HG02981 (cell line): ENCODE measurements around the gene TBC1D14.
"Not testable (repeated sequence)": the region's sequence is repeated elsewhere in the genome, so short reads cannot be mapped to it uniquely, and the experiment has no call there.

Source experiments
- ATAC-seq: cut with Tn5 transposase; IDR thresholded peaks from one replicate; pipeline ENCODE4 v1.9.1; 2021; ENCODE audit warnings: mild to moderate bottlenecking, moderate library complexity; ENCODE audit not compliant: unreplicated experiment

Gene TBC1D14

DNA sequence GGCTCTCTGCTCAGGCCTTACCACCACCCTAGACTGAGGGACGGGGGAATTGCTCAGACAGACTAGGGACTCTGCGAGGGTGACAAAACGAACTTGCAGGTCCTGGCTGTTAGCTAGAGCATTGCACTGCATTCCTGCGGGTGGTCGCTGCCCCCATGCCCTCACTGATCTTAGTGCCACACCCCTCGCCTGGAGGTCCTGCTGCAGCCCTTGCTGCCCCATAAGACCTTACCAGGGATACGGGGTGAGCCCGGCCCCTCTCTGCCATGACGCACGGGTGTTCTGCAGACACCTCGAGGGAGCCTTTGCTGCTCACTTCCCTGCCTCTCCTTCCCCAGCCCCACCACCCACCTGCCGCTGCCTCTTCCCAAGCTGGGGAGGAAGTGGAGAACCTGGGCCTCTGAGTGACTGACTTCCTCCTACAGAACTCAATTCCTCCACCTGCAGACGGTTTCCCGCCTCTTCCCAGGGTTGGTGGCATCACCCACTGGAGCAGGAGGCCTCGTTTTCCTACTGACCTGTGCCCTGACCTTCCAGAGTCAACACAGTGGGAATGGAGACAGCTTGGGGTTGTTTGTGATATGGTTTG lies 19.8 kb upstream of the TBC1D14 start:
- ATAC-seq = no peak

DNA sequence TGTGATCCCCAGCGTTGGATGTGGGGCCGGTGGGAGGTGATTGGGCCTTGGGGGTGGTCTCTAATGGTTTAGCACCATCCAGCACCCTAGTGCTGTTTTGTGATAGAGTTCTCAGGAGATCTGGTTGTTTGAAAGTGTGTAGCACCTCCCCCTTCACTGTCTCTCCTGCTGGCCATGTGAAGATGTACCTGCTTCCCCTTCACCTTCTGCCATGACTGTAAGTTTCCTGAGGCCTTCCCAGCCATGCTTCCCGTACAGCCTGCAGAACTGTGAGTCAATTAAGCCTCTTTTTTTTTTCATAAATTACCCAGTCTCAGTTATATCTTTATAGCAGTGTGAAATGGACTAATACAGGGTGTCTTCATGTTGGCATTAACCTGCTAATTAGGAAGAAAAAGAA lies 19.3 kb upstream of the TBC1D14 start:
- ATAC-seq = no peak

- ATAC-seq = not testable (repeated sequence)
Observed at GRCh38 chr4:6890971-6891370, 18.7 kb upstream of the TBC1D14 start.

DNA sequence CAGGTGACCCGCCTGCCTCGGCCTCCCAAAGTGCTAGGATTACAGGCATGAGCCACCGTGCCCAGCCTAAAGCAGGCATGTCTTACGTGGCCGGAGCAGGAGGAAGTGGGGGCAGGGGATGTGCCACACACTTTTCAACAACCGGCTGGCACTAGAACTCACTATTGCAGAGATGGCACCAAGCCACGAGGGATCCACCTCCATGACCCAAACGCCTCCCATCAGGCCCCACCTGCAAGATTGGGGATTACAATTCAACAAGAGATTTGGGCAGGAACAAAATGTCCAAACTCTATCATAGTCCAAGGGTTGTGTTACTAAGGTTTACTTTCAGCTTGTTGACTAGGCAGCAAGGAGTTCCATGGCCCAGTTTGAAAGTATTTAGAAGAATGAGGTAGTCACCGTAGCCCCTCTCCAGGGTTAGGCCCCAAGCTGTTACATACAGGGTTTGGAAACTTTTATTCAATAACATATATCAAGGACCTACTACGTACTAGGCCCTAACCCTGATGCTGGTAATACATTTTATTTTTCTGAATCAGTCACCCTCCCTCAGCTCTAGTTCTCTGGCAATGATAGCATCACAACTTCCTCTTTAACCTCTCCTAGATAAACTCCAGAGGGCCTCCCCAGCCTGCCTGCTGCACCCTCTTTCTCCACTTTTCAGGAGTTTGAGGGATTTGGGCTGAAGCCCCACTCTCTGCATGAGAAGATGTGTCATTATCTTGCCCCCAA lies 18.0 kb upstream of the TBC1D14 start:
- ATAC-seq = no peak

- no peak for ATAC-seq
Observed at GRCh38 chr4:6892190-6892908, 17.3 kb upstream of the TBC1D14 start.

- ATAC-seq = no peak
Observed at GRCh38 chr4:6892909-6893202, 16.8 kb upstream of the TBC1D14 start.

DNA sequence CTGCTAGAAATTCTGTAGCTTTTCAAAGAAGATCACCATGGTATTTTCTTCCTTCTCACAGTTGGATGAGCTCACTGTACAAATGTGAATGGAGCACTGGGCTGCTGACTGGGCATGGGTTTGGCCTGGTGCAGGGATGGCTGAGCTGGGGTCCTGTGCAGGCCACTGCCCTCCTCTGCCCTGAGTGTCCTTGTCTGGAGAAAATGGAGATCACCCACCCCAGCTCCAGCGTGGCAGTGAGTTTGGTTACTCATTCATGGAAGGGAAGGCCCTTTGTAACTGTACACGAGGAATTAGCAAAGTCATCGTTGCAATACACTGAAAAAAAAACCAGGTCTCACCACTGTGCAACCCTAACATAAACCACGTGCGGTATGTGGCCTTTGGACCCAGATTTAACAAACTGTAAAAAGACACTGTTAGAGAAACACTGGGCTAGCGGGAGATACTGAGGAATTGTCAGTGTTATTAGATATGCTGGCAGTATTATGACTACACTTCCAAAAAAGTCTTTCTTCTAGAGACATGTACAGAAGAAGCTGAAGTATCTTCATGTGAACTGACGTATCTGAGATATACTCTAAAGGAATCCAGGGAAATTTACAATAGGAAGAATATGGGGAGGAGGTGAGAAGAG lies 16.1 kb upstream of the TBC1D14 start:
- no peak for ATAC-seq

- ATAC-seq = no peak
Observed at GRCh38 chr4:6894086-6894478, 15.5 kb upstream of the TBC1D14 start.

GRCh38 chr4:6894528-6895498 lies 14.8 kb upstream of the TBC1D14 start:
- no peak for ATAC-seq

GRCh38 chr4:6896035-6896434 lies 13.6 kb upstream of the TBC1D14 start:
- ATAC-seq = no peak

- no peak for ATAC-seq
Observed at GRCh38 chr4:6898763-6899162, 10.9 kb upstream of the TBC1D14 start.

- ATAC-seq = no peak
Observed at GRCh38 chr4:6900181-6900812, 9.3 kb upstream of the TBC1D14 start.

DNA sequence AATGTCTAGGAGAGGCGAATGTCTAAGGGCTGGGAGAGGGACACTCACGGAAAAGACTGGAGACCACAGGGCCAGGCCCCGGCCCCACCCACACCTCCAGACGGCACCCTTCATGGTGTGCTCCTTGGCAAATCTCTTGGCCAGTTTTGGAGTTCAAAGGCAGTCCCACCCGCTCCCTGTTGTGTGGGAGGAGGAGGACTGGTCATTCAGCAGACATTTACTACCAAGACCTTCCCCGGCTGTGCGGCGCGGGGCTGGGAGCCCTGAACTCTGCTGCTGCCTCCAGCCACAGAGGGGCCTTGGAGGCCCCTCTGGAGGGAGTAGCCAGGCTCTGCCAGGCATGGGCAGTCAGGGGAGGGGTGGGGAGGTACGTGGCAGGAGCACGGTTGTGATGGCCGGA lies 8.7 kb upstream of the TBC1D14 start:
- no peak for ATAC-seq

GRCh38 chr4:6901669-6902317 lies 7.8 kb upstream of the TBC1D14 start:
- no peak for ATAC-seq

DNA sequence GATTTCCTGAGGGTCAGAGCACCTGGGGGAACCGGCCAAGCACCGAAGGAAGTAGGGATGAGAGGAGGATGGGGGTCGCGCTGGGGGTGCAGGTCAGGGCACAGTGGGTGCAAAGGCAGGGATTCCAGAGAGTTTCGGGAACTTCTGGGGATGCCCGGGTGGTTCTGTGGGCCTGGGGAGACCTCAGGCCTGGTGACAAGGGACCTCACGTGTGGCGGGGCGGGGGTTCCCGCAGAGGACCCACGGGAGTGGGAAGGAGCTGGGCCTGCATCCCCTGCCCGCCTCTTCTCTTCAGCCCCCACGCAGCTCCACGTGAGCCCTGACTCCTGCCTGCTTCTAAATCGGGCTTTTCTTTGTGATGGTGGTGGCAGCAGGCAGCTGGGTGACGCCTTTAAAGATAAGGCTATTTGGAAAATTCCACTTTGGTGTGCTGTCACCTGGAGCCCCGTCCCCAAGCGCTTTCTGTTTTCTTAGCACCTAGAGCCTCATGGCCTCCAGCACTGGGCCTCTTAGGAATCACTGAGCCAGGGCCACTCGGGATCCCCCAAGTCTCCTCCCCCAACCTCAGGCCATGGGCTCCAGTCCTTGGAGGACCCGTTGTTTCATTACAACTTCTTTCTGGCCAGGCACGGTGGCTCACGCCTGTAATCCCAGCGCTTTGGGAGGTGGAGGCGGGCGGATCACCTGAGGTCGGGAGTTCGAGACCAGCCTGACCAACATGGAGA lies 7.1 kb upstream of the TBC1D14 start:
- ATAC-seq = no peak

DNA sequence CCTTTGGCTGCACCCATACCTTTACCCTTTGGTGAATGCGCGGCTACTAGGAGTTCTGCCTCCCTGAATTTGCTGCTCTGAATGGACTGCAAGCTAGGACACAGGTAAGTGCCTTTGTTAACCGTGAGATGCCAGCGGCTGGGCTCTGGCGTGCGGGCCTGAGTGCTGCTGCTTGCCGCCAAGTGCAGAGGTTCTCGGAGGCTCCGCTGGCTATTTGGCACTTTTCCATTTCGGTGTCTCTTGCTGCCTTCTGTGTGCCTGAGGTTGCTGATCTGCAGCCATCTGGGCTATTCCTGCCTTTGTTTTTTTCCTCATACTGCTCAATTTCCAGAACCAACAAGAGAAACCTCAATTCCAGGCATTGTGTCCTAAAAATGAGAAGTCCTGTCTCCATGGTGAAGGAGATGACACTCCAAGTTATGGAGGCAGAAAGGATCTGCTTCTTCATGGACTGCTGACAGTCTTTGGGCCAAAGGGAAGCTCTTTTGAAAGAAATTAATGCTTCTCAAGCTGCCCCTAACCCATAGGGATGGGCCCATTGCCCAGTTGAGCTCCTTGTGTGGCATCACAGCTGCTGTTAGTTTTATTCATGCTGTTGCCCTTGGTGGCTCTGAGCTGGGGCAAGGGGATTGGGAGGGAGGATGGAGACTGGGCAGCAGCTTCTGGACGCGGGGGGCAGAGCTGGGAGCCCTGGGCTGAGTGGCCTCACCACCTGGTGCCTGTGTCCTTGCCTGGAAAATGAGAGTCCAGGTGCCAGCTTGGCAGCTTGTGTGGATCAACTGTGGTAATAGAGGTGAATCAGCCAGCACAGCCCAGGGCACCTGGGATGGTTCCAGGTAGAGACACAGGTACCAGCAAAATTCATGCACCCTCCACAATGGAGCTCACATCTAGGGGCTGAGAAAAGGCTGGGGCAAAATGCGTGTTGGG lies 3.8 kb upstream of the TBC1D14 start:
- ATAC-seq = no peak

DNA sequence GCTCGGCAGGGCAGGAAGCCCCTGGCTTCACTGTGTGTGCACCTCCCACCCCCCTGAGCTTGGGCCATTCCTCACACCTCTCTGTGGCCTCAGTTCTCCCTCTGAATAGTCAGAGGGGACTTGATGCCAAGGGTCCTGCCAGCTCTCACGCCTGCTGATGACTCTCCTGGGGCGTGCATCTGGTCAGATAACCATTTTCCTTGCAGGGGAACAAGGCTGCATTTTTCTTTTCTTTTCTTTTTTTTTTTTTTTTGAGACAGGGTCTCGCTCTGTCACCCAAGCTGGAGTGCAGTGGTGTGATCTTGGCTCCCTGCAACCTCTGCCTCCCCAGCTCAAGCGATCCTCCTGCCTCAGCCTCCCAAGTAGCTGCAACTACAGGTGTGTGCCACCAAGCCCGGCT lies 3.1 kb upstream of the TBC1D14 start:
- ATAC-seq = not testable (repeated sequence)

GRCh38 chr4:6907658-6908191 lies 1.9 kb upstream of the TBC1D14 start:
- no peak for ATAC-seq
